ENCODE results near the gene SLFN5. TPM values are rescaled to one million over a fixed set of nuclear protein-coding genes. Genes with fewer than 3 reads are reported as not detected.
A peak's percentile ranks its signal among the peaks of the same experiment; 100 is the strongest.
"Not testable (repeated sequence)": the region's sequence is repeated elsewhere in the genome, so short reads cannot be mapped to it uniquely, and the experiment has no call there.

The SLFN5 gene
- total RNA-seq, 2 donors from 2014 or later, result 29.0 to 46.7 TPM

DNA sequence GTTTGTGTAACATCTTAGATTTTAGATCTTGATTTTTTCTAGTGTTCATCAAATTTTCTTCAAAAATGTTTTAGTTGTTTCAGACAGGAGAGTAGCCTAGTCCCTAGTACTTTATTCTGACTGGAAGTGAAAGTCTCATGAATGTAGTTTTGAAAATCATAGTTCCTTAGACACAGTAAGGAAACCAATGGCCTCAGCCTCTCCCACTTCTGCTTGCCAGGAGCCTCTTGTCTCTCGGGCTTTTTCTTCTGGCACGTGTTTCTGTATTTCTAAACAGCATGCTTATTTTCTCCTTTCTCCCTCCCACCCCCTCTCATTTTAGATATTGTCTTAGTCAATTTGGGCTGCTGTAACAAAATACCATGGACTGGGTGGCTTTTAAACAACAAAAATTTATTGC is 9.8 kb downstream of the SLFN5 start:
- H3K27me3 Mint-ChIP-seq, result no peaks in the 10 kb centered on the region
- no peak for ATAC-seq
- H3K4me1 Mint-ChIP-seq (ENCODE audit: low read depth in 2 of 2), result peaks cover 52 to 62% of the 10 kb centered on the region in 2 donors
- peaks cover 18% of the 10 kb centered on the region for H3K36me3 Mint-ChIP-seq
- no peaks in the 10 kb centered on the region for H3K9me3 Mint-ChIP-seq
- no peak for DNase-seq (ENCODE audit: low spot score)
- no peak overlapping the region for H3K4me3 Mint-ChIP-seq
- H3K27ac Mint-ChIP-seq, result peak overlapping the region; percentile 42 to 76

DNA sequence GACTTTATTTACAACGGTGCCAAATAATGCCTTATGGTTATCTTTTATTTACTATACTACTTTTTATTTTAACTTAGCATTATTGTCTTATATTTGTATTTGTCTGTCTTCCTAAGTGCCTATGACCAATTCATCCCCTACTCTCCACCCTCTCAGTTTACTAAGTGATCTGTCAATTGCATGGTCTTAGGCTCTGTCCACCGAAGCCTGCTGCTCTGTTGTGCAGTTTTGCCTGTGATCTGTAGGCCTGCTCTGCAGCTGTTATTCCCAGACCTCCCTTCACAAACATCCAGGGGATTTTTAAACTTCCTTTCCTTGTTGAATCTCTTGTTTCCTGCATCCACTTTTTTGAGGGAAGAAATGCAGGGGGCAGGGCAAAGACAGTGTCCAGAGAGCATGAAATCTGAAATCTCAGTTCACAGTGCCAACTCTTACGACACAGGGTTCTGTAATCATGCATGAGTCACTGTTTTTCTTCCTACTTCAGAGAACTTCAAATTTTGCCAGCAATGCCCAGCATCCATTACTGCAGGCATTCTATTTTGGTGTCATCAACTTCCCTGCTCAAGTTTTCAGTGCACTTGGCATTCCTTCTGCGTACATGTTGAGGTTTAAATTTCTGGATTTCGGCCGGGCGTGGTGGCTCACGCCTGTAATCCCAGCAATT is 11.4 kb downstream of the SLFN5 start:
- H3K9me3 Mint-ChIP-seq, result no peaks in the 10 kb centered on the region
- H3K4me3 Mint-ChIP-seq, result peak overlapping the region; percentile 59

DNA sequence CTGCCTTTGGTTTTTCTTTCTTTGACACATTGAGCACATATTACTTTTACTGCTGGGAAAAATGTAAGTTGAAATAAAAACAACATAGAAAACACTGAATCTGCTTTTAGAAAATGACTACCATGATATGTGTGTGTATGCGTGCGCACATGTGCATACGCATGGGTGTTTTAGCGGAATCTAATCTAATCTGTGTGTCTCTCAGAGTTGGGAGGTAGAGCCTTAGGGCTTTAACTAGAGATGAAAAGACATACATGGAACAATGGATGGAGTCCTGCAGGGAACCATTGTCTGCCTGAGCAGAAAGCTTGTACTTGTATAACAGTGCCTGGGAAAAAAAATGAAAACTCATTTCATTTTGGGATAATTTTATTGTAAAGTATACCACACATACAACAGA is 12.4 kb downstream of the SLFN5 start:
- peak overlapping the region in 1 of 2 donors; percentile 76 for H3K27ac Mint-ChIP-seq
- H3K4me3 Mint-ChIP-seq, result no peak overlapping the region
- H3K9me3 Mint-ChIP-seq, result no peaks in the 10 kb centered on the region
- no peaks in the 10 kb centered on the region for H3K27me3 Mint-ChIP-seq
- peaks cover 23% of the 10 kb centered on the region for H3K36me3 Mint-ChIP-seq
- DNase-seq (ENCODE audit: low spot score) (no peak), ATAC-seq (no peak)
- H3K4me1 Mint-ChIP-seq (ENCODE audit: low read depth in 2 of 2), result peaks cover 49 to 60% of the 10 kb centered on the region in 2 donors

More for the DNA sequence above, 11.4 kb downstream of the SLFN5 start:
- peak overlapping the region; percentile 42 to 76 for H3K27ac Mint-ChIP-seq
- H3K36me3 Mint-ChIP-seq, result peaks cover 19% of the 10 kb centered on the region
- DNase-seq (ENCODE audit: low spot score) (no peak), ATAC-seq (peak in 1 of 2 donors; percentile 78)
- no peaks in the 10 kb centered on the region for H3K27me3 Mint-ChIP-seq
- H3K4me1 Mint-ChIP-seq (ENCODE audit: low read depth in 2 of 2), result peaks cover 55 to 59% of the 10 kb centered on the region in 2 donors

GRCh38 chr17:35256629-35257028 is 13.8 kb downstream of the SLFN5 start:
- H3K27me3 Mint-ChIP-seq, result no peaks in the 10 kb centered on the region
- H3K36me3 Mint-ChIP-seq, result peaks cover 23% of the 10 kb centered on the region
- H3K4me1 Mint-ChIP-seq (ENCODE audit: low read depth in 2 of 2), result peaks cover 46 to 60% of the 10 kb centered on the region in 2 donors
- H3K27ac Mint-ChIP-seq, result peak overlapping the region; percentile 51 to 77
- ATAC-seq, result no peak
- H3K4me3 Mint-ChIP-seq, result no peak overlapping the region
- no peak for DNase-seq (ENCODE audit: low spot score)
- no peaks in the 10 kb centered on the region for H3K9me3 Mint-ChIP-seq

- peaks cover 46 to 60% of the 10 kb centered on the region in 2 donors for H3K4me1 Mint-ChIP-seq (ENCODE audit: low read depth in 2 of 2)
- H3K27ac Mint-ChIP-seq, result peak overlapping the region; percentile 51 to 77
- DNase-seq (ENCODE audit: low spot score), result no peak
- no peaks in the 10 kb centered on the region for H3K9me3 Mint-ChIP-seq
- H3K4me3 Mint-ChIP-seq, result no peak overlapping the region
- ATAC-seq, result no peak
- H3K36me3 Mint-ChIP-seq, result peaks cover 23% of the 10 kb centered on the region
- no peaks in the 10 kb centered on the region for H3K27me3 Mint-ChIP-seq
Measured at GRCh38 chr17:35257208-35257659, 14.4 kb downstream of the SLFN5 start.

- H3K4me3 Mint-ChIP-seq, result no peak overlapping the region
Measured at GRCh38 chr17:35259001-35259400, 16.1 kb downstream of the SLFN5 start.

DNA sequence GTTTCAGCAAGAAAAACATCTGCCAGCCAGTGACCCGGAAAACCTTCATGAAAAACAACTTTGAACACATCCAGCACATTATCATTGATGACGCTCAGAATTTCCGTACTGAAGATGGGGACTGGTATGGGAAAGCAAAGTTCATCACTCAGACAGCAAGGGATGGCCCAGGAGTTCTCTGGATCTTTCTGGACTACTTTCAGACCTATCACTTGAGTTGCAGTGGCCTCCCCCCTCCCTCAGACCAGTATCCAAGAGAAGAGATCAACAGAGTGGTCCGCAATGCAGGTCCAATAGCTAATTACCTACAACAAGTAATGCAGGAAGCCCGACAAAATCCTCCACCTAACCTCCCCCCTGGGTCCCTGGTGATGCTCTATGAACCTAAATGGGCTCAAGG is 22.2 kb downstream of the SLFN5 start:
- peaks cover 38 to 43% of the 10 kb centered on the region in 2 donors for H3K4me1 Mint-ChIP-seq (ENCODE audit: low read depth in 2 of 2)
- H3K9me3 Mint-ChIP-seq, result no peaks in the 10 kb centered on the region
- H3K36me3 Mint-ChIP-seq, result peaks cover 24% of the 10 kb centered on the region
- H3K27ac Mint-ChIP-seq, result peak overlapping the region; percentile 74 to 75
- no peak for ATAC-seq
- DNase-seq (ENCODE audit: low spot score), result no peak
- H3K27me3 Mint-ChIP-seq, result no peaks in the 10 kb centered on the region
- no peak overlapping the region for H3K4me3 Mint-ChIP-seq

More at GRCh38 chr17:35259001-35259400, 16.1 kb downstream of the SLFN5 start:
- peaks cover 41 to 44% of the 10 kb centered on the region in 2 donors for H3K4me1 Mint-ChIP-seq (ENCODE audit: low read depth in 2 of 2)
- H3K27ac Mint-ChIP-seq, result peak overlapping the region; percentile 51 to 77
- H3K9me3 Mint-ChIP-seq, result no peaks in the 10 kb centered on the region
- ATAC-seq (no peak), DNase-seq (ENCODE audit: low spot score) (no peak)
- no peaks in the 10 kb centered on the region for H3K27me3 Mint-ChIP-seq
- H3K36me3 Mint-ChIP-seq, result peaks cover 29% of the 10 kb centered on the region

- Mint-ChIP-seq H3K4me1 (ENCODE audit: low read depth in 2 of 2) (peaks cover 38 to 41% of the 10 kb centered on the region in 2 donors), H3K27ac (peak overlapping the region; percentile 74 to 75), H3K36me3 (peaks cover 22% of the 10 kb centered on the region), H3K4me3 (peak overlapping the region; percentile 45), H3K27me3 (no peaks in the 10 kb centered on the region), H3K9me3 (no peaks in the 10 kb centered on the region)
- DNase-seq (ENCODE audit: low spot score), result no peak
- ATAC-seq, result no peak
Measured at GRCh38 chr17:35265566-35266141, 22.8 kb downstream of the SLFN5 start.

DNA sequence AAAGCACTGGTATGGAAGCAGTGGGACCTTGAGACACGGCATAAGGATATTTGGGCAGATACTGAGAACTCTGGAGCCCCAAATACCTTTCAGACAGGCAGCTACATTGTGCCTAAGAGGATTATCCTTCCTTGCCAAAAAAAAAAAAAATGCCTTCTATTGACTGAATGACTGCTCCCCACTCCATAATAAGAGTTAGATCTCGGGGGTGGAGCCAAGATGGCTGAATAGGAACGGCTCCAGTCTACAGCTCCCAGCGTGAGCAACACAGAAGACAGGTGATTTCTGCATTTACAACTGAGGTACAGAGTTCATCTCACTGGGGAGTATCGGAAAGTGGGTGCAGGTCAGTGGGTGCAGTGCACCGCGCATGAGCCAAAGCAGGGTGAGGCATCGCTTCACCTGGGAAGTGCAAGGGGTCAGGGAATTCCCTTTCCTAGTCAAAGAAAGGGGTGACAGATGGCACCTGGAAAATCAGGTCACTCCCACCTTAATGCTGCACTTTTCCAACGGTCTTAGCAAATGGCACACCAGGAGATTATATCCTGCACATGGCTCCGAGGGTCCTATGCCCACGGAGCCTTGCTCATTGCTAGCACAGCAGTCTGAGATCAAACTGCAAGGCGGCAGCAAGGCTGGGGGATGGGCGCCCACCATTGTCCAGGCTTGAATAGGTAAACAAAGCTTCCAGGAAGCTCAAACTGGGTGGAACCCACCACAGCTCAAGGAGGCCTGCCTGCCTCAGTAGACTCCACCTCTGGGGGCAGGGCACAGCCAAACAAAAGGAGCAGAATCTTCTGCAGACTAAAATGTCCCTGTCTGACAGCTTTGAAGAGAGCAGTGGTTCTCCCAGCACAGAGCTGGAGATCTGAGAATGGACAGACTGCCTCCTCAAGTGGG is 31.5 kb downstream of the SLFN5 start:
- not testable (repeated sequence) for DNase-seq (ENCODE audit: low spot score); ATAC-seq; H3K4me3 Mint-ChIP-seq; H3K9me3 Mint-ChIP-seq; H3K27ac Mint-ChIP-seq; H3K27me3 Mint-ChIP-seq
- H3K36me3 Mint-ChIP-seq, result peaks cover 16% of the 10 kb centered on the region
- H3K4me1 Mint-ChIP-seq (ENCODE audit: low read depth in 2 of 2), result peaks cover 12 to 13% of the 10 kb centered on the region in 2 donors

DNA sequence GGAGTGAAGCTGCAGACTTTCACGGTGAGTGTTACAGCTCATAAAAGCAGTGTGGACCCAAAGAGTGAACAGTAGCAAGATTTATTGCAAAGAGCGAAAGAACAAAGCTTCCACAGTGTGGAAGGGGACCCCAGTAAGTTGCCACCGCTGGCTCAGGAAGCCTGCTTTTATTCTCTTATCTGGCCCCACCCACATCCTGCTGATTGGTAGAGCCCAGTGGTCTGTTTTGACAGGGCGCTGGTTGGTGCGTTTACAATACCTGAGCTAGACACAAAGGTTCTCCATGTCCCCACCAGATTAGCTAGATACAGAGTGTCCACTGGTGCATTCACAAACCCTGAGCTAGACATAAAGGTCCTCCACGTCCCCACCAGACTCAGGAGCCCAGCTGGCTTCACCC is 35.6 kb downstream of the SLFN5 start:
- peaks cover 16% of the 10 kb centered on the region for H3K36me3 Mint-ChIP-seq
- H3K9me3 Mint-ChIP-seq; ATAC-seq; H3K27me3 Mint-ChIP-seq; DNase-seq (ENCODE audit: low spot score); H3K27ac Mint-ChIP-seq; H3K4me3 Mint-ChIP-seq: not testable (repeated sequence)
- peaks cover 12 to 13% of the 10 kb centered on the region in 2 donors for H3K4me1 Mint-ChIP-seq (ENCODE audit: low read depth in 2 of 2)

- not testable (repeated sequence) for H3K9me3 Mint-ChIP-seq; DNase-seq (ENCODE audit: low spot score); ATAC-seq; H3K27me3 Mint-ChIP-seq; H3K4me3 Mint-ChIP-seq; H3K27ac Mint-ChIP-seq
- Mint-ChIP-seq H3K4me1 (ENCODE audit: low read depth in 2 of 2) (peaks cover 12 to 13% of the 10 kb centered on the region in 2 donors), H3K36me3 (peaks cover 16% of the 10 kb centered on the region)
Measured at GRCh38 chr17:35278876-35279275, 36.0 kb downstream of the SLFN5 start.

DNA sequence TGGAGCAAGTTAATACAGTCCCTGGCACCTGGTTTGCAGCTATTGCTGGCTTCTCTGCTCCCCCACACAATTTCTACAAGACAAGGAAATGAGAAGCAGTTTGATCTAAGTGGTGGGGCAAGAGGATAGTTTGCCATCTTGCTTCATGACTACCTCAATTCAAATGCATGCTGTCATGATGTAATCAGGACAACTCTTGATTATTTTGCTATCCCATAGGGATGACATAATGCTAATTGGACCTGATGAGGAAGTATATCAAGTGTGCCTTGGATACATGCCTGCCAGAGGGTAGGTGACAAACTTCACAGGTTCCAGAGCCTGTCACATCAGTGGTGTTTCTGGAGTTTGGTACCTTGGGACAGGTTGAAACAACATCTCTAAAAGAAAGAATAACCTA is 40.9 kb downstream of the SLFN5 start:
- peaks cover under 1% of the 10 kb centered on the region for H3K9me3 Mint-ChIP-seq
- H3K36me3 Mint-ChIP-seq, result no peaks in the 10 kb centered on the region
- no peak for ATAC-seq
- no peak for DNase-seq (ENCODE audit: low spot score)
- H3K4me3 Mint-ChIP-seq, result no peak overlapping the region
- H3K4me1 Mint-ChIP-seq (ENCODE audit: low read depth in 2 of 2), result peaks cover 6 to 8% of the 10 kb centered on the region in 2 donors
- no peak overlapping the region for H3K27ac Mint-ChIP-seq
- peaks cover 0 to 2% of the 10 kb centered on the region in 2 donors for H3K27me3 Mint-ChIP-seq

- Mint-ChIP-seq H3K9me3 (peaks cover 6% of the 10 kb centered on the region), H3K27ac (no peak overlapping the region), H3K27me3 (peaks cover 0 to 2% of the 10 kb centered on the region in 2 donors), H3K4me3 (no peak overlapping the region), H3K36me3 (no peaks in the 10 kb centered on the region), H3K4me1 (ENCODE audit: low read depth in 2 of 2) (peaks cover 14 to 19% of the 10 kb centered on the region in 2 donors)
- no peak for ATAC-seq
- no peak for DNase-seq (ENCODE audit: low spot score)
Measured at GRCh38 chr17:35284955-35285354, 42.1 kb downstream of the SLFN5 start.
